HEK293 (cell line): ENCODE measurements around the gene MN1.

ENCODE experiments used
- CTCF ChIA-PET: fragments of 350-600 bp; formaldehyde crosslinking; extraction: SDS; loops from one replicate; lab custom pipeline; 2021; ENCODE audit warnings: antibody characterized with exemption; lab: Yijun Ruan, JAX
- POLR2A ChIA-PET: fragments of 300-600 bp; formaldehyde crosslinking; extraction: SDS; loops from one replicate; lab custom pipeline; 2020; ENCODE audit warnings: antibody characterized with exemption, inconsistent platforms; lab: Yijun Ruan, JAX
- H3K27ac ChIP-seq: fragments of 200-500 bp; sonication (Bioruptor generic); 2 replicates; pipeline ENCODE4 v1.5.1; 2014; ENCODE audit warnings: low read depth, low read length, control low read depth, inconsistent platforms; ENCODE audit errors: extremely low read depth
- H3K36me3 ChIP-seq, 2 experiments: fragments of 200-500 bp in 1 of 2; sonication (Bioruptor generic) in 1 of 2; 1 replicate in 1 of 2; 2 replicates in 1 of 2; pipeline ENCODE4 v1.5.1; 2014 to 2017; ENCODE audit warnings: inconsistent platforms in 2 of 2, low read length in 2 of 2; ENCODE audit not compliant: control insufficient read depth in 2 of 2, insufficient read depth in 1 of 2
- H3K4me1 ChIP-seq: fragments of 200-500 bp; sonication (Bioruptor generic); 2 replicates; pipeline ENCODE4 v1.5.1; 2014; ENCODE audit warnings: mild to moderate bottlenecking, low read length, inconsistent platforms; ENCODE audit not compliant: control insufficient read depth, insufficient read depth
- H3K4me3 ChIP-seq: 2 replicates; pipeline ENCODE4 v1.5.1; 2011; ENCODE audit warnings: low read depth, mild to moderate bottlenecking, control low read depth, low read length, moderate library complexity
- H3K9me3 ChIP-seq: fragments of 200-500 bp; sonication (Bioruptor generic); 2 replicates; pipeline ENCODE4 v1.5.1; 2014; ENCODE audit warnings: low read depth, low read length, inconsistent platforms; ENCODE audit not compliant: control insufficient read depth, insufficient read depth
- BCL11A ChIP-seq: fragments of 450-650 bp; formaldehyde crosslinking; IDR thresholded peaks from 2 replicates; pipeline ENCODE4 v1.5.1; 2016; ENCODE audit warnings: low read depth, missing biosample characterization, missing genetic modification characterization
- GLIS1 ChIP-seq: fragments of 450-650 bp; formaldehyde crosslinking; IDR thresholded peaks from 2 replicates; pipeline ENCODE4 v1.5.1; 2016; ENCODE audit warnings: missing biosample characterization, missing genetic modification characterization
- HOXA7 ChIP-seq: sonication (generic); formaldehyde crosslinking; IDR thresholded peaks from 2 replicates; pipeline ENCODE4 v1.8.1; 2022; ENCODE audit warnings: missing genetic modification reagents, borderline replicate concordance
- MEIS1 ChIP-seq: sonication (generic); formaldehyde crosslinking; IDR thresholded peaks from 2 replicates; pipeline ENCODE4 v1.8.1; 2022; ENCODE audit warnings: missing genetic modification reagents, mild to moderate bottlenecking, borderline replicate concordance
- RBAK ChIP-seq: fragments of 450-650 bp; formaldehyde crosslinking; IDR thresholded peaks from 2 replicates; pipeline ENCODE4 v1.5.1; 2016; ENCODE audit warnings: missing biosample characterization, missing genetic modification characterization
- SALL2 ChIP-seq: fragments of 450-650 bp; formaldehyde crosslinking; IDR thresholded peaks from 2 replicates; pipeline ENCODE4 v1.5.0; 2017; ENCODE audit warnings: missing biosample characterization, mild to moderate bottlenecking, missing genetic modification characterization, borderline replicate concordance
- ZBTB48 ChIP-seq: fragments of 450-650 bp; formaldehyde crosslinking; IDR thresholded peaks from 2 replicates; pipeline ENCODE4 v1.5.1; 2016; ENCODE audit warnings: missing biosample characterization, missing genetic modification characterization
- ZEB2 ChIP-seq: fragments of 450-650 bp; formaldehyde crosslinking; IDR thresholded peaks from 2 replicates; pipeline ENCODE4 v1.5.1; 2016; ENCODE audit warnings: missing biosample characterization, missing genetic modification characterization
- ZFHX2 ChIP-seq: fragments of 450-650 bp; formaldehyde crosslinking; conservative IDR thresholded peaks from 2 replicates; pipeline ENCODE4 v1.5.1; 2016; ENCODE audit warnings: missing biosample characterization, missing genetic modification characterization
- ZNF2 ChIP-seq: fragments of 450-650 bp; formaldehyde crosslinking; IDR thresholded peaks from 2 replicates; pipeline ENCODE4 v1.5.1; 2016; ENCODE audit warnings: missing biosample characterization, missing genetic modification characterization
- ZNF24 ChIP-seq: fragments of 450-650 bp; formaldehyde crosslinking; IDR thresholded peaks from 2 replicates; pipeline ENCODE4 v1.5.1; 2016; ENCODE audit warnings: missing biosample characterization, missing genetic modification characterization
- ZNF266 ChIP-seq: fragments of 450-650 bp; formaldehyde crosslinking; IDR thresholded peaks from 2 replicates; pipeline ENCODE4 v1.5.1; 2016; ENCODE audit warnings: missing biosample characterization, missing genetic modification characterization, low read depth
- ZNF341 ChIP-seq: fragments of 450-650 bp; formaldehyde crosslinking; IDR thresholded peaks from 2 replicates; pipeline ENCODE4; 2016; ENCODE audit warnings: low read depth, missing biosample characterization, missing genetic modification characterization
- ZNF514 ChIP-seq: fragments of 450-650 bp; formaldehyde crosslinking; IDR thresholded peaks from 2 replicates; pipeline ENCODE4 v1.5.1; 2016; ENCODE audit warnings: missing biosample characterization, missing genetic modification characterization
- ZNF610 ChIP-seq: fragments of 450-650 bp; formaldehyde crosslinking; IDR thresholded peaks from 2 replicates; pipeline ENCODE4 v1.5.1; 2016; ENCODE audit warnings: missing biosample characterization, missing genetic modification characterization, borderline replicate concordance
- ZNF629 ChIP-seq: fragments of 450-650 bp; formaldehyde crosslinking; IDR thresholded peaks from 2 replicates; pipeline ENCODE4 v1.5.1; 2017; ENCODE audit warnings: missing biosample characterization, missing genetic modification characterization
- ZNF658 ChIP-seq: fragments of 450-650 bp; formaldehyde crosslinking; IDR thresholded peaks from 2 replicates; pipeline ENCODE4; 2016; ENCODE audit warnings: missing biosample characterization, missing genetic modification characterization
- ZSCAN30 ChIP-seq: fragments of 450-650 bp; IDR thresholded peaks from 2 replicates; pipeline ENCODE4 v1.5.1; 2018; ENCODE audit warnings: missing biosample characterization, mild to moderate bottlenecking, missing genetic modification characterization, moderate library complexity
- TF ChIP-seq, protein P1 (sequence below): fragments of 450-650 bp; formaldehyde crosslinking; IDR thresholded peaks from 2 replicates; pipeline ENCODE4 v1.5.1; 2016; ENCODE audit warnings: missing biosample characterization, missing genetic modification characterization
- TF ChIP-seq, protein P2 (sequence below): fragments of 450-650 bp; formaldehyde crosslinking; IDR thresholded peaks from 2 replicates; pipeline ENCODE4 v1.5.1; 2017; ENCODE audit warnings: missing biosample characterization, missing genetic modification characterization
- TF ChIP-seq, protein P3 (sequence below): fragments of 450-650 bp; formaldehyde crosslinking; IDR thresholded peaks from 2 replicates; pipeline ENCODE4 v1.5.1; 2016; ENCODE audit warnings: missing biosample characterization, missing genetic modification characterization
- TF ChIP-seq, protein P4 (sequence below): fragments of 450-650 bp; formaldehyde crosslinking; IDR thresholded peaks from 2 replicates; pipeline ENCODE4 v1.5.1; 2016; ENCODE audit warnings: missing biosample characterization, missing genetic modification characterization
- TF ChIP-seq, protein P5 (sequence below): fragments of 450-650 bp; formaldehyde crosslinking; IDR thresholded peaks from 2 replicates; pipeline ENCODE4 v1.5.1; 2016; ENCODE audit warnings: missing biosample characterization, missing genetic modification characterization
- TF ChIP-seq, protein P6 (sequence below): fragments of 450-650 bp; formaldehyde crosslinking; conservative IDR thresholded peaks from 2 replicates; pipeline ENCODE4 v1.5.1; 2016; ENCODE audit warnings: low read depth, missing biosample characterization, missing genetic modification characterization

MN1 gene

DNA sequence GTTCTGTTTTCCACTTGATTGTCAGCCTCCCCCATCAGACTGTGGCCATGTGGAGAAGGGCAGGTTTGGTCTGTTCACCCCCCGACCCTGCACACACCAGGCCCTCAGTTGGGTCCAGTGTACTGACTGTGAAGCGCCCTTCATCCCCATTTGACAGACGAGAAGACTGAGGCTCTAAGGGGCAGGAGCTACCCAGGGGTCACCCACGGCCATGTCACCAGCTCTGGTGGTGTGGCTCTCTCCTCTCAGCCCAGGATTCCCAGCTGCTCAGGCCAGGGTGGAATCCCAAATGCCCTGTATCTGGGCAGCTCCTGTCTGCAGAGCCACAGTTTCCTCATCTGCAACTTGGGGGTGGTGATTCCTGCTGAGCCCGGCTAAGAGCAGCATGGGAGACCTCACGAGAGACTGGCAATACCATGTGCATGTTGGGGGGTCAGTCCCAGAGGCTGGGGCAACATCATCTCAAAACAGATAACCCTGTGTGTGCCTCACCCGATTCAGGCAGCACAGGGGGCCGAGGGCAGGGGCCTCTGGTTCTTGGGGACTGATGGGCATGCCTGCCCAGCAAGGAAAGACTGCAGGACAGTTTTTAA, 46.6 kb downstream of the MN1 start:
- CTCF ChIA-PET = no interaction called here
- POLR2A ChIA-PET = no interaction called here
- H3K4me3 ChIP-seq = no peak overlapping the region

DNA sequence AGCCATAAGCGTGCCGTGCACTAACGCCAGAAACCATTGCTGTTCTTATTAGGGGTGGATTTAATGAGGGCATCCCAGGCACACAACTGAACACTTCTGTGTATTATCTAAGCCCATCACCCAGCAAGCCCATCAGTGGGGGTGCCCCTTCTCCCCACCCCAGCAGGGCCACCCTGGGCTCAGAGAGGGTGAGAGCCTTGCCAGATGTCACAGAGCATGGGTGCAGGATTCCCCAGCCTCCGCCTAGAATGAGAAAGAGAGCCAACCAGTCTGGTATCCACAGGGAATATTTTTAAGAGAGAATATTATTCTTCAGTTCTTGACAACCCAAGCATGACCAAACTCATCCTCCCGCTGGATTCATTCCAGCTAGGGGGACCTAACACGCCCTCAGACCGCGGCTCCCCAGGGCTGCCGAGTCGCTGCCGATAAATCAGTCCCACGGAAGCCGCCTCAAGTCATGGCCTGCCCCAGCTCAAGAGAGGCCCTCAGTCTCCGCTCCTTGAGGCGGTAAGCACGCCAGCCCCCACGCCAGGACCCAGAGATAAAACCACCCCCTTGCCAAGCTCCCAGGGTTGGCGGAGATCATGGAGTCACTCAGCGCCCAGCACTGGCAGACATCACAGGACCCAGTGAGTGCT, 47.2 kb downstream of the MN1 start:
- Histone ChIP-seq H3K4me3 (no peak overlapping the region), H3K36me3 (no peaks in the 10 kb centered on the region), H3K9me3 (no peaks in the 10 kb centered on the region), H3K27ac (no peak overlapping the region), H3K4me1 (peaks cover 13% of the 10 kb centered on the region)
- ChIA-PET CTCF (no interaction called here), POLR2A (no interaction called here)
- TF ChIP-seq ZEB2 (0 out of 2 replicates have a peak, but pooled peaks have one; percentile 22), GLIS1 (peak; percentile 84), SALL2 (tag by site-specific recombination) (no peak), ZNF514 (tag by site-specific recombination) (no peak), ZFHX2 (tag by site-specific recombination) (peak; percentile 74), ZNF610 (tag by site-specific recombination) (no peak)
- TF ChIP-seq, protein P1, sequence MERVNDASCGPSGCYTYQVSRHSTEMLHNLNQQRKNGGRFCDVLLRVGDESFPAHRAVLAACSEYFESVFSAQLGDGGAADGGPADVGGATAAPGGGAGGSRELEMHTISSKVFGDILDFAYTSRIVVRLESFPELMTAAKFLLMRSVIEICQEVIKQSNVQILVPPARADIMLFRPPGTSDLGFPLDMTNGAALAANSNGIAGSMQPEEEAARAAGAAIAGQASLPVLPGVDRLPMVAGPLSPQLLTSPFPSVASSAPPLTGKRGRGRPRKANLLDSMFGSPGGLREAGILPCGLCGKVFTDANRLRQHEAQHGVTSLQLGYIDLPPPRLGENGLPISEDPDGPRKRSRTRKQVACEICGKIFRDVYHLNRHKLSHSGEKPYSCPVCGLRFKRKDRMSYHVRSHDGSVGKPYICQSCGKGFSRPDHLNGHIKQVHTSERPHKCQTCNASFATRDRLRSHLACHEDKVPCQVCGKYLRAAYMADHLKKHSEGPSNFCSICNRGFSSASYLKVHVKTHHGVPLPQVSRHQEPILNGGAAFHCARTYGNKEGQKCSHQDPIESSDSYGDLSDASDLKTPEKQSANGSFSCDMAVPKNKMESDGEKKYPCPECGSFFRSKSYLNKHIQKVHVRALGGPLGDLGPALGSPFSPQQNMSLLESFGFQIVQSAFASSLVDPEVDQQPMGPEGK (tag by site-specific recombination) = peak; percentile 48; the same call in 1 of the 2 replicates
- TF ChIP-seq, protein P2, sequence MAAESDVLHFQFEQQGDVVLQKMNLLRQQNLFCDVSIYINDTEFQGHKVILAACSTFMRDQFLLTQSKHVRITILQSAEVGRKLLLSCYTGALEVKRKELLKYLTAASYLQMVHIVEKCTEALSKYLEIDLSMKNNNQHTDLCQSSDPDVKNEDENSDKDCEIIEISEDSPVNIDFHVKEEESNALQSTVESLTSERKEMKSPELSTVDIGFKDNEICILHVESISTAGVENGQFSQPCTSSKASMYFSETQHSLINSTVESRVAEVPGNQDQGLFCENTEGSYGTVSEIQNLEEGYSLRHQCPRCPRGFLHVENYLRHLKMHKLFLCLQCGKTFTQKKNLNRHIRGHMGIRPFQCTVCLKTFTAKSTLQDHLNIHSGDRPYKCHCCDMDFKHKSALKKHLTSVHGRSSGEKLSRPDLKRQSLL = peak; percentile 37; the same call in 1 of the 2 replicates

More for the DNA sequence above, 46.6 kb downstream of the MN1 start:
- TF ChIP-seq ZNF658 (tag by site-specific recombination) = no peak
- TF ChIP-seq ZNF341 (tag by site-specific recombination) = peak; percentile 38; the same call in 1 of the 2 replicates
- no peak for TF ChIP-seq ZNF2
- no peak for TF ChIP-seq ZNF266 (tag by site-specific recombination)
- no peak for TF ChIP-seq ZNF629 (tag by site-specific recombination)
- TF ChIP-seq, protein P3, sequence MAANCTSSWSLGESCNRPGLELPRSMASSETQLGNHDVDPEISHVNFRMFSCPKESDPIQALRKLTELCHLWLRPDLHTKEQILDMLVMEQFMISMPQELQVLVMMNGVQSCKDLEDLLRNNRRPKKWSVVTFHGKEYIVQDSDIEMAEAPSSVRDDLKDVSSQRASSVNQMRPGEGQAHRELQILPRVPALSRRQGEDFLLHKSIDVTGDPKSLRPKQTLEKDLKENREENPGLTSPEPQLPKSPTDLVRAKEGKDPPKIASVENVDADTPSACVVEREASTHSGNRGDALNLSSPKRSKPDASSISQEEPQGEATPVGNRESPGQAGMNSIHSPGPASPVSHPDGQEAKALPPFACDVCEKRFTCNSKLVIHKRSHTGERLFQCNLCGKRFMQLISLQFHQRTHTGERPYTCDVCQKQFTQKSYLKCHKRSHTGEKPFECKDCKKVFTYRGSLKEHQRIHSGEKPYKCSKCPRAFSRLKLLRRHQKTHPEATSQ = 0 out of 2 replicates have a peak, but pooled peaks have one; percentile 50
- no peak for TF ChIP-seq ZSCAN30 (tag by site-specific recombination)
- TF ChIP-seq, protein P4, sequence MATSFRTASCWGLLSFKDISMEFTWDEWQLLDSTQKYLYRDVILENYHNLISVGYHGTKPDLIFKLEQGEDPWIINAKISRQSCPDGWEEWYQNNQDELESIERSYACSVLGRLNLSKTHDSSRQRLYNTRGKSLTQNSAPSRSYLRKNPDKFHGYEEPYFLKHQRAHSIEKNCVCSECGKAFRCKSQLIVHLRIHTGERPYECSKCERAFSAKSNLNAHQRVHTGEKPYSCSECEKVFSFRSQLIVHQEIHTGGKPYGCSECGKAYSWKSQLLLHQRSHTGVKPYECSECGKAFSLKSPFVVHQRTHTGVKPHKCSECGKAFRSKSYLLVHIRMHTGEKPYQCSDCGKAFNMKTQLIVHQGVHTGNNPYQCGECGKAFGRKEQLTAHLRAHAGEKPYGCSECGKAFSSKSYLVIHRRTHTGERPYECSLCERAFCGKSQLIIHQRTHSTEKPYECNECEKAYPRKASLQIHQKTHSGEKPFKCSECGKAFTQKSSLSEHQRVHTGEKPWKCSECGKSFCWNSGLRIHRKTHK (tag by site-specific recombination) = no peak
- no peak for TF ChIP-seq BCL11A (tag by site-specific recombination)
- TF ChIP-seq MEIS1 (CRISPR knock-in tag) = no peak
- TF ChIP-seq, protein P5, sequence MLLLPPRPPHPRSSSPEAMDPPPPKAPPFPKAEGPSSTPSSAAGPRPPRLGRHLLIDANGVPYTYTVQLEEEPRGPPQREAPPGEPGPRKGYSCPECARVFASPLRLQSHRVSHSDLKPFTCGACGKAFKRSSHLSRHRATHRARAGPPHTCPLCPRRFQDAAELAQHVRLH (tag by site-specific recombination) = 0 out of 2 replicates have a peak, but pooled peaks have one; percentile 24
- no peak for TF ChIP-seq HOXA7
- TF ChIP-seq, protein P1 (tag by site-specific recombination) = no peak
- TF ChIP-seq, protein P6, sequence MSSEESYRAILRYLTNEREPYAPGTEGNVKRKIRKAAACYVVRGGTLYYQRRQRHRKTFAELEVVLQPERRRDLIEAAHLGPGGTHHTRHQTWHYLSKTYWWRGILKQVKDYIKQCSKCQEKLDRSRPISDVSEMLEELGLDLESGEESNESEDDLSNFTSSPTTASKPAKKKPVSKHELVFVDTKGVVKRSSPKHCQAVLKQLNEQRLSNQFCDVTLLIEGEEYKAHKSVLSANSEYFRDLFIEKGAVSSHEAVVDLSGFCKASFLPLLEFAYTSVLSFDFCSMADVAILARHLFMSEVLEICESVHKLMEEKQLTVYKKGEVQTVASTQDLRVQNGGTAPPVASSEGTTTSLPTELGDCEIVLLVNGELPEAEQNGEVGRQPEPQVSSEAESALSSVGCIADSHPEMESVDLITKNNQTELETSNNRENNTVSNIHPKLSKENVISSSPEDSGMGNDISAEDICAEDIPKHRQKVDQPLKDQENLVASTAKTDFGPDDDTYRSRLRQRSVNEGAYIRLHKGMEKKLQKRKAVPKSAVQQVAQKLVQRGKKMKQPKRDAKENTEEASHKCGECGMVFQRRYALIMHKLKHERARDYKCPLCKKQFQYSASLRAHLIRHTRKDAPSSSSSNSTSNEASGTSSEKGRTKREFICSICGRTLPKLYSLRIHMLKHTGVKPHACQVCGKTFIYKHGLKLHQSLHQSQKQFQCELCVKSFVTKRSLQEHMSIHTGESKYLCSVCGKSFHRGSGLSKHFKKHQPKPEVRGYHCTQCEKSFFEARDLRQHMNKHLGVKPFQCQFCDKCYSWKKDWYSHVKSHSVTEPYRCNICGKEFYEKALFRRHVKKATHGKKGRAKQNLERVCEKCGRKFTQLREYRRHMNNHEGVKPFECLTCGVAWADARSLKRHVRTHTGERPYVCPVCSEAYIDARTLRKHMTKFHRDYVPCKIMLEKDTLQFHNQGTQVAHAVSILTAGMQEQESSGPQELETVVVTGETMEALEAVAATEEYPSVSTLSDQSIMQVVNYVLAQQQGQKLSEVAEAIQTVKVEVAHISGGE (tag by site-specific recombination) = no peak
- no peak for TF ChIP-seq RBAK
- 0 out of 2 replicates have a peak, but pooled peaks have one; percentile 24 for TF ChIP-seq ZNF24
- TF ChIP-seq ZBTB48 (tag by site-specific recombination) = 0 out of 2 replicates have a peak, but pooled peaks have one; percentile 24
- TF ChIP-seq, all 188 proteins: peak for 5
- H3K4me1 ChIP-seq = peaks cover 7% of the 10 kb centered on the region; the same call in 1 of the 2 replicates
- no peaks in the 10 kb centered on the region for H3K9me3 ChIP-seq
- H3K36me3 ChIP-seq = no peaks in the 10 kb centered on the region
- H3K27ac ChIP-seq = no peak overlapping the region
